DLD1 (cell line): ENCODE data around the gene RGP1.

Experiments
- in situ Hi-C: cut with HindIII; loops from 2 replicates; pipeline ENCODE4 v1.10.0; 2017; ENCODE audit warnings: low sequenced_read_pairs

RGP1 gene

DNA sequence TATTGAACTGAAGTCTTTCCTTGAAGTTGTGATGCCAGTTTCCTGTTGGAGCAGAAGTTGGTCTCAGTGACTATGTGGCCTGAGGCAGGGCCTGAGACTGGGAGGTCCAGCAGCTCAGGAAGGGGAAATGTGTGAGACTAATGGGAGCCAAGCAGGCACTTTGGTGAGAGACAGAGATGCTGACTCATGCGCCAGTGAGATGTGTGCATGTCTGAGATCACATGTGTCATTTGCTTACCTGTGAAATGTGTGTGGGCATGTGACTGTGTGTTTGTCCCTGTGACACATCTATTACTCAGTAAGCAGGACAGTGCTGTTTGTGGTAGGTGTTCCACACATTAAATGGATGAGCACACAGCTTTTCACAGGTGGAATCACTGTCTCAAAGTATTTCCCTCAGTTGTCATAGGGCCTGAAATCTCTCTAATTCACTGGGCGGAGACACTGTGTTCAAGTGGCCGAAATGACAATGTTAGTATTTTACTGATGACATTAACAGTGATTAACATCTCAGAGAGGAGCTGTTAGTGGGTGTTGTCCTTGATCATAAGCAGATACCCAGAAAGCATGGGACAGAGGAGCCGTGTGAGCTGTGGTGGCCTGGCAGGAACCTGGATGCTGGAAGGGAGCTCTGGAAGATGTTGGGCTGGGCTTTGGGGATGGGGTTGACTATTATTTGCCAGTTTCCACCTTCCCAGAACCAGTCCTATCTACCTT, 49.7 kb downstream of the RGP1 start:
- in situ Hi-C loops, result no loop called here

DNA sequence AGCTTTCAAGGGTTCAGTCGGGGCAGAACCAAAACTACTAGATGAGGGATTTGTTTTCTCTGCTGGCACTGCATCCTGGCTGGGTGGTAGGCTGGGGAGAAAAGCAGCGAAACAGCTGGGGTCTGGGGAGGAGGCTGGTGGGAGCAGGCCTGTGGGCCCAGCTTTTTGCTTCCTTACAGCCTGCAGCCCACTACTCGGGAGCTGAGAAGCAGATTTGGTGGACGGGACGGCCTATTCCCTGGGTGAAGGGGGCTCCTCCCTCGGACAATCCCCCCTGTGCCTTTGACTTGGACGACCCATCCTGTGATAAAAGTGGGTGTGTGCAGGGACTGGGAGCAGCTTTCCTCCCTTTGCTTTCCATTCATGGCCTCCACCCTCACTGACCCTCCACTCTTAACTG, 51.4 kb downstream of the RGP1 start:
- in situ Hi-C loops, result no loop called here

DNA sequence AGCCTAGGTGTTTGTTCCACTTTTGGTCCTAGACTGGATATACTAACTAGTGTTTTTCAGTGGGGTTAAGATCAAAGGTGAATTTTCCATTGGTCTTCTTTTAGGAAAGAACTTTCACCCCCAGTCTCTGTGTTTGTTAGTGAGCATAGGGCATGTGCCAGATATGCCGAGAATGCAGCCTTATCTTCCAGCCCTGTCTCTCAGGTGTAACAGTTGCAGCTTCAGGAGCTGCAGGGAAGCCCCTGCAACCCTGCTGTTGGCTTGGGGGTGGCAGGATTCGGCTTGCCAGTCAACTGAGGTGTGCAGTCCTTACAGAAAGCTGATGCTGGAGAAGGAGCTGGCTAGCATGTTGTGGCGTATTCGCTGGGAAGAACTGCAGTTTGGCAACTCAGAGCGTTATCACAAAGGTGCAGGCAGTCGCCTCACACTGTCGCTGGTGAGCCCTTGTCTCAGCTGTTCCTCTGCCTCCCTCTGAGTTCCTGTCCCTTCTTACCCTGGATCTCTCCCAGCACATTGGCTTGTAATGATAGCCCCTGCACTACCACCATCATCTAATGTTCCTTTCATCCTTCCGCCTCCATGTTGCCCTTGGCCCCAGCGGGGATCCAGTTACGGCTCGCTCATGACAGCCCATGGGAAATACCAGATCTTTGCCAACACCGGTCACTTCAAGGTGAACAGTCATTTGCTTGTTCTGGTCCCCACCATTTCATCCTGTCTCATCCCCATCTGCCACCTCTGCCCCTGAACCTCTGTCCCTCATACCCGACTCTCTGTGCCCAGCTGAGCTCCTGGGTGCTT, 52.4 kb downstream of the RGP1 start:
- in situ Hi-C loops, result no loop called here

DNA sequence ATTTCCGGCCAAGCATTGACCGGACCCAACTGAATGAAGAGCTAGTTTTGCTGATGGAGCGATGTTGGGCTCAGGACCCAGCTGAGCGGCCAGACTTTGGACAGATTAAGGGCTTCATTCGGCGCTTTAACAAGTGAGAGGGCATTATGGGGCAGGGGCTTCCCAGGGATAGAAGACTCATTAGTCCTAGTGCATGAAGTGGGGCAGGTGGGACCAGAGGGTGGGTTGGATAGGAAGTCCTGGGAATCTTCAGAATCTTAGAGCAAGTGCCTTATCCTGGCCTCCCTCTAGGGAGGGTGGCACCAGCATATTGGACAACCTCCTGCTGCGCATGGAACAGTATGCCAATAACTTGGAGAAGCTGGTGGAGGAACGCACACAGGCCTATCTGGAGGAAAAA, 57.0 kb downstream of the RGP1 start:
- in situ Hi-C loops, result no loop called here
